ENCODE results near the gene NDUFS8. TPM values are rescaled to one million over a fixed set of nuclear protein-coding genes. Genes with fewer than 3 reads are reported as not detected.

Gene NDUFS8
- total and polyA plus RNA-seq, 2 of the 13 experiments (the other 11 are each of a cell fraction or from before 2014, with no cell fraction given): 96.7 to 158 TPM

GRCh38 chr11:68082481-68082880, 52.0 kb downstream of the NDUFS8 start:
- peaks cover 91% of the 10 kb centered on the region for H3K79me2 ChIP-seq (ENCODE audit: insufficient read depth, low read length)
- WGBS (ENCODE audit: low lambda C conversion rate): 85% methylated on average over 3 of the region's 3 CpGs

DNA sequence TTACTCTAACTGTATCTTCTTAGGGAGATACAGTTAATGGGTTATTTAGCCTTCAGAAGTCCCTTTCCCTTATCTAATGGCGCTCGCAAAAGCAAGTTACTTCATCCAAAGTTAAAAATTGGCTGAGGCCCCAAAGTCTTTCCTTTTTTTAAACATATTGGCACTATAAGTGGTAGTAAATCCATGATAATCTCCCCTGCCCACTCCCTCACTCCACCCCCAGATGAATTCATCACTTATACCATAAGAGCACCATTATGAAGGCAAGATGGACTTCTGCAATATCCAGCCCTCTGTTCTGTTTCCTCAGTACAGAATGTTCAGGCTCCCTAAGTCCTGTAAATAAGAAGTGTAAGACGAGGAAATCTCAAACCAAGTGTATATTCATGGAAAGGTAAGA, 53.0 kb downstream of the NDUFS8 start:
- no peak for FAIRE-seq
- intact Hi-C loops (cut with micrococcal nuclease; ENCODE audit: unreplicated experiment): no loop called here
- CTCF ChIA-PET (ENCODE audit: low intra/inter-chr PET ratio, low total read pairs): no interaction called here
- TF ChIP-seq ZFP91 (CRISPR knock-in tag; IDR thresholded peaks at IDR 0.05; ENCODE audit: borderline replicate concordance) (no peak), THAP9 (CRISPR knock-in tag; IDR thresholded peaks at IDR 0.05; ENCODE audit: borderline replicate concordance) (no peak), ATRX (CRISPR knock-in tag; IDR thresholded peaks at IDR 0.05; ENCODE audit: borderline replicate concordance) (no peak), ZNF333 (CRISPR knock-in tag; IDR thresholded peaks at IDR 0.05; ENCODE audit: borderline replicate concordance) (no peak), BRD4 (CRISPR knock-in tag; IDR thresholded peaks at IDR 0.05) (no peak)

More at GRCh38 chr11:68082481-68082880, 52.0 kb downstream of the NDUFS8 start:
- Histone ChIP-seq H3K4me2 (ENCODE audit: low read depth, low read length) (no peak overlapping the region), H3K4me3 (replicated peaks in 1 of 3; ENCODE audit: insufficient read depth in 1 of 3, low read depth in 2 of 3, low read length in 3 of 3) (no peak overlapping the region), H2AFZ (ENCODE audit: low read length) (no peak overlapping the region), H4K20me1 (ENCODE audit: insufficient read depth, low read length) (0 out of 2 replicates have a peak, but pooled peaks cover 7% of the 10 kb centered on the region), H3K9me3 (ENCODE audit: low read length) (no peaks in the 10 kb centered on the region), H3K27ac (ENCODE audit: extremely low read length, insufficient read depth, low read length) (no peak overlapping the region), H3K36me3 (replicated peaks in 1 of 2; ENCODE audit: control insufficient read depth in 1 of 2, insufficient read depth in 2 of 2, low read length in 2 of 2) (peaks cover 24 to 65% of the 10 kb centered on the region in 2 experiments), H3K9ac (ENCODE audit: insufficient read depth, low read depth, low read length) (no peak overlapping the region), H3K4me1 (ENCODE audit: insufficient read depth, low read length) (peaks cover 12% of the 10 kb centered on the region), H3K27me3 (ENCODE audit: control insufficient read depth in 1 of 2, insufficient read depth in 2 of 2, low read length in 2 of 2) (no peaks in the 10 kb centered on the region)
- TF ChIP-seq SETDB1 (CRISPR knock-in tag; IDR thresholded peaks at IDR 0.05; ENCODE audit: borderline replicate concordance) (no peak), ZNF263 (CRISPR knock-in tag; IDR thresholded peaks at IDR 0.05) (no peak), MAFK (conservative IDR thresholded peaks at IDR 0.05 in 1 of 2, IDR thresholded peaks at IDR 0.05 in 1 of 2; ENCODE audit: low read length in 2 of 2) (no peak), AGO1 (IDR thresholded peaks at IDR 0.05; ENCODE audit: low read depth, low read length, poor library complexity, severe bottlenecking) (no peak), ZNF17 (CRISPR knock-in tag; IDR thresholded peaks at IDR 0.05) (no peak), ZNF468 (CRISPR knock-in tag; IDR thresholded peaks at IDR 0.05) (no peak), ZNF782 (CRISPR knock-in tag; IDR thresholded peaks at IDR 0.05; ENCODE audit: borderline replicate concordance) (no peak), ZNF12 (CRISPR knock-in tag; IDR thresholded peaks at IDR 0.05) (no peak), HDAC6 (IDR thresholded peaks at IDR 0.05; ENCODE audit: low read depth, low read length) (no peak)
- TF ChIP-seq, protein P1, sequence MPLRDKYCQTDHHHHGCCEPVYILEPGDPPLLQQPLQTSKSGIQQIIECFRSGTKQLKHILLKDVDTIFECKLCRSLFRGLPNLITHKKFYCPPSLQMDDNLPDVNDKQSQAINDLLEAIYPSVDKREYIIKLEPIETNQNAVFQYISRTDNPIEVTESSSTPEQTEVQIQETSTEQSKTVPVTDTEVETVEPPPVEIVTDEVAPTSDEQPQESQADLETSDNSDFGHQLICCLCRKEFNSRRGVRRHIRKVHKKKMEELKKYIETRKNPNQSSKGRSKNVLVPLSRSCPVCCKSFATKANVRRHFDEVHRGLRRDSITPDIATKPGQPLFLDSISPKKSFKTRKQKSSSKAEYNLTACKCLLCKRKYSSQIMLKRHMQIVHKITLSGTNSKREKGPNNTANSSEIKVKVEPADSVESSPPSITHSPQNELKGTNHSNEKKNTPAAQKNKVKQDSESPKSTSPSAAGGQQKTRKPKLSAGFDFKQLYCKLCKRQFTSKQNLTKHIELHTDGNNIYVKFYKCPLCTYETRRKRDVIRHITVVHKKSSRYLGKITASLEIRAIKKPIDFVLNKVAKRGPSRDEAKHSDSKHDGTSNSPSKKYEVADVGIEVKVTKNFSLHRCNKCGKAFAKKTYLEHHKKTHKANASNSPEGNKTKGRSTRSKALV (CRISPR knock-in tag; IDR thresholded peaks at IDR 0.05): no peak
- in situ Hi-C loops (cut with HindIII; ENCODE audit: extremely low pct_ligation_motif_present, low pct_unique_long_range_greater_than_20kb) (no loop called here), intact Hi-C loops (cut with micrococcal nuclease; ENCODE audit: unreplicated experiment) (no loop called here)
- no peak for DNase-seq (ENCODE audit: low spot score)
- POLR2A ChIA-PET: no interaction called here
- ATAC-seq: no peak
- CTCF ChIA-PET (ENCODE audit: low intra/inter-chr PET ratio, low total read pairs): no interaction called here
- FAIRE-seq: no peak
- BruUV-seq (replicated peaks): no TSS peak

More for the DNA sequence above, 53.0 kb downstream of the NDUFS8 start:
- Histone ChIP-seq H3K27ac (ENCODE audit: extremely low read length, insufficient read depth, low read length) (no peak overlapping the region), H3K9ac (ENCODE audit: insufficient read depth, low read depth, low read length) (no peak overlapping the region), H3K79me2 (ENCODE audit: insufficient read depth, low read length) (peaks cover 91% of the 10 kb centered on the region), H3K9me3 (ENCODE audit: low read length) (no peaks in the 10 kb centered on the region), H3K4me2 (ENCODE audit: low read depth, low read length) (no peak overlapping the region), H3K36me3 (replicated peaks in 1 of 2; ENCODE audit: control insufficient read depth in 1 of 2, insufficient read depth in 2 of 2, low read length in 2 of 2) (peaks cover 21 to 60% of the 10 kb centered on the region in 2 experiments), H2AFZ (ENCODE audit: low read length) (no peak overlapping the region), H3K4me3 (replicated peaks in 1 of 3; ENCODE audit: insufficient read depth in 1 of 3, low read depth in 2 of 3, low read length in 3 of 3) (no peak overlapping the region), H4K20me1 (ENCODE audit: insufficient read depth, low read length) (0 out of 2 replicates have a peak, but pooled peaks cover 8% of the 10 kb centered on the region), H3K27me3 (ENCODE audit: control insufficient read depth in 1 of 2, insufficient read depth in 2 of 2, low read length in 2 of 2) (no peaks in the 10 kb centered on the region), H3K4me1 (ENCODE audit: insufficient read depth, low read length) (peaks cover 2% of the 10 kb centered on the region)
- no TSS peak for BruUV-seq (replicated peaks)
- WGBS (ENCODE audit: low lambda C conversion rate): over 99% methylated on average over 3 of the region's 3 CpGs
- POLR2A ChIA-PET: no interaction called here
- no peak for DNase-seq (ENCODE audit: low spot score)
- no peak for ATAC-seq
- in situ Hi-C loops (cut with HindIII; ENCODE audit: extremely low pct_ligation_motif_present, low pct_unique_long_range_greater_than_20kb): no loop called here
